ENCODE measurements around the gene CCZ1. TPM values are rescaled to one million over a fixed set of nuclear protein-coding genes. Genes with fewer than 3 reads are reported as not detected.
"Not testable (repeated sequence)": the region's sequence is repeated elsewhere in the genome, so short reads cannot be mapped to it uniquely, and the experiment has no call there.

CCZ1 gene
- total and polyA plus RNA-seq, 2 of the 4 experiments (the other 2 are of a cell fraction), result 25.4 to 28.7 TPM

DNA sequence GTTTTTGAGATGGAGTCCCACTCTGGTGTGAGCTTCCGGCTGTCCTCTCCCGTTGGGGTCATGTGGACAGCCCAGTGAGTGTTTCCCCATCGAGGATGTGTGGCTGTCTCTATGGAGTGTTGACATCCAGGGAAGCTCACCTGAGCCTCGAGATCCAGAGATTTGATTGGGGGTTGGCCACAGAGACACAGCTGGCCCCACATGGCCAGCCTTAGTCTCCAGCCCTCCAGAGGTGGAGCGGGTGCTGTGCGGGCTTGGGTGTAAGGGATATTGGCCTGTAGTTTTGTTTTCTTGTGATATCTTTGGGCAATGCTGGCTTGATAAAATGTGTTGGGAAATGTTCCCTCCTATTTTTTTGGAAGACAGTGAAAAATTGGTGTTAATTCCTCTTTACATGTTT, 18.0 kb downstream of the CCZ1 start:
- DNase-seq; H3K9ac ChIP-seq (ENCODE audit: low read depth, low read length); H2BK15ac ChIP-seq (ENCODE audit: low read depth, low read length); ATAC-seq (ENCODE audit: low read depth); H2BK20ac ChIP-seq (ENCODE audit: low read depth, low read length); H4K5ac ChIP-seq (ENCODE audit: low read depth, low read length); H3K4me2 ChIP-seq (ENCODE audit: low read depth, low read length); intact Hi-C loops (cut with micrococcal nuclease); H3K36me3 ChIP-seq (ENCODE audit: control insufficient read depth, insufficient read depth, low read length); H3K4me1 ChIP-seq (ENCODE audit: control insufficient read depth, insufficient read depth, low read length); BruUV-seq (replicated peaks); H3K27me3 ChIP-seq (ENCODE audit: control insufficient read depth, insufficient read depth, low read length); H4K8ac ChIP-seq (ENCODE audit: low read depth in 2 of 2, low read length in 2 of 2); H3K4me3 ChIP-seq (ENCODE audit: insufficient read depth, low read depth, low read length); H3K79me1 ChIP-seq (ENCODE audit: low read depth in 1 of 2, low read length in 2 of 2); H4K20me1 ChIP-seq (ENCODE audit: insufficient read depth, low read length); H3K27ac ChIP-seq (ENCODE audit: insufficient read depth, low read length); dilution Hi-C loops (cut with HindIII; ENCODE audit: low sequenced_read_pairs, unreplicated experiment); H3K18ac ChIP-seq (ENCODE audit: low read depth, low read length); H2AK5ac ChIP-seq (ENCODE audit: low read depth, low read length); H3K4ac ChIP-seq (ENCODE audit: low read depth, low read length); POLR2A ChIA-PET (ENCODE audit: unreplicated experiment); H3K9me3 ChIP-seq (ENCODE audit: control insufficient read depth, insufficient read depth, low read length); H3K56ac ChIP-seq (ENCODE audit: extremely low read depth, insufficient read depth, low read length); H2BK5ac ChIP-seq (ENCODE audit: low read depth, low read length, poor library complexity, severe bottlenecking); H3K23ac ChIP-seq (ENCODE audit: low read depth, low read length); H4K91ac ChIP-seq (ENCODE audit: insufficient read depth, low read depth, low read length); H2BK120ac ChIP-seq (ENCODE audit: low read depth, low read length); H2AK9ac ChIP-seq (replicated peaks; ENCODE audit: low read depth, low read length, poor library complexity); H3K14ac ChIP-seq (replicated peaks; ENCODE audit: low read depth, low read length); H2AFZ ChIP-seq (replicated peaks; ENCODE audit: low read length, poor library complexity); CTCF ChIA-PET; H3K9me1 ChIP-seq (ENCODE audit: insufficient read depth, low read length); in situ Hi-C loops (cut with MboI; ENCODE audit: low sequenced_read_pairs): not testable (repeated sequence)
- no CpG with 5 or more reads among the region's 6 CpGs for WGBS, 2 experiments (ENCODE audit: extremely low coverage in 2 of 2, insufficient read length in 1 of 2)

- H2BK120ac ChIP-seq (ENCODE audit: low read depth, low read length); H3K79me1 ChIP-seq (ENCODE audit: low read depth in 1 of 2, low read length in 2 of 2); H3K27me3 ChIP-seq (ENCODE audit: control insufficient read depth, insufficient read depth, low read length); H3K9ac ChIP-seq (ENCODE audit: low read depth, low read length); H4K91ac ChIP-seq (ENCODE audit: insufficient read depth, low read depth, low read length); H3K4me2 ChIP-seq (ENCODE audit: low read depth, low read length); CTCF ChIA-PET; H2BK15ac ChIP-seq (ENCODE audit: low read depth, low read length); ATAC-seq (ENCODE audit: low read depth); POLR2A ChIA-PET (ENCODE audit: unreplicated experiment); H2BK20ac ChIP-seq (ENCODE audit: low read depth, low read length); H4K5ac ChIP-seq (ENCODE audit: low read depth, low read length); BruUV-seq (replicated peaks); H2AK5ac ChIP-seq (ENCODE audit: low read depth, low read length); H3K14ac ChIP-seq (replicated peaks; ENCODE audit: low read depth, low read length); H2BK5ac ChIP-seq (ENCODE audit: low read depth, low read length, poor library complexity, severe bottlenecking); H3K56ac ChIP-seq (ENCODE audit: extremely low read depth, insufficient read depth, low read length); dilution Hi-C loops (cut with HindIII; ENCODE audit: low sequenced_read_pairs, unreplicated experiment); intact Hi-C loops (cut with micrococcal nuclease); DNase-seq; H3K23ac ChIP-seq (ENCODE audit: low read depth, low read length); H2AK9ac ChIP-seq (replicated peaks; ENCODE audit: low read depth, low read length, poor library complexity); H3K9me3 ChIP-seq (ENCODE audit: control insufficient read depth, insufficient read depth, low read length); H3K4ac ChIP-seq (ENCODE audit: low read depth, low read length); H2AFZ ChIP-seq (replicated peaks; ENCODE audit: low read length, poor library complexity); H3K4me3 ChIP-seq (ENCODE audit: insufficient read depth, low read depth, low read length); H3K27ac ChIP-seq (ENCODE audit: insufficient read depth, low read length); H3K18ac ChIP-seq (ENCODE audit: low read depth, low read length); H3K4me1 ChIP-seq (ENCODE audit: control insufficient read depth, insufficient read depth, low read length); H3K36me3 ChIP-seq (ENCODE audit: control insufficient read depth, insufficient read depth, low read length); H3K9me1 ChIP-seq (ENCODE audit: insufficient read depth, low read length); H4K20me1 ChIP-seq (ENCODE audit: insufficient read depth, low read length); in situ Hi-C loops (cut with MboI; ENCODE audit: low sequenced_read_pairs); H4K8ac ChIP-seq (ENCODE audit: low read depth in 2 of 2, low read length in 2 of 2): not testable (repeated sequence)
- no CpG with 5 or more reads among the region's 2 CpGs for WGBS, 2 experiments (ENCODE audit: extremely low coverage in 2 of 2, insufficient read length in 1 of 2)
Observed at GRCh38 chr7:5924180-5924579, 25.6 kb downstream of the CCZ1 start.
